ENCODE measurements around the gene PRKAR2B.

DNA sequence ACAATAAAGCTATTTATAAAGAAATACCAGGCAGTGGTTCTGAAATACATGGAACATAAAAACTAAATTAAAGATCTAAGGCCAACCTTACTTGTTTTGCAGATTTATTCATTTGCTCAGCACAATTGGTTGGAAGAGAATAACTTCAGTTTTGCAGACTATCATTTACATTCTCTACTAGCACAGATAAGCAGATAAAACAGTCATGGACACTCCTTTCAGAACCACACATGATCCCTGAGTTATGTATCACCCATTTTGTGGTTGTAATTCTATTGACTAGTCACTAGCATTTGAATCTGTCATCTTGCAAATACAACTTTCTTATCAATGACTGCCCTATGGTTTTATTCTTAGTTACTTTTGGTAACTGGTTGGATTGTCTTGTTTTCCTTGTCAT lies 45.1 kb downstream of the PRKAR2B start:
- TF ChIP-seq, protein P1, sequence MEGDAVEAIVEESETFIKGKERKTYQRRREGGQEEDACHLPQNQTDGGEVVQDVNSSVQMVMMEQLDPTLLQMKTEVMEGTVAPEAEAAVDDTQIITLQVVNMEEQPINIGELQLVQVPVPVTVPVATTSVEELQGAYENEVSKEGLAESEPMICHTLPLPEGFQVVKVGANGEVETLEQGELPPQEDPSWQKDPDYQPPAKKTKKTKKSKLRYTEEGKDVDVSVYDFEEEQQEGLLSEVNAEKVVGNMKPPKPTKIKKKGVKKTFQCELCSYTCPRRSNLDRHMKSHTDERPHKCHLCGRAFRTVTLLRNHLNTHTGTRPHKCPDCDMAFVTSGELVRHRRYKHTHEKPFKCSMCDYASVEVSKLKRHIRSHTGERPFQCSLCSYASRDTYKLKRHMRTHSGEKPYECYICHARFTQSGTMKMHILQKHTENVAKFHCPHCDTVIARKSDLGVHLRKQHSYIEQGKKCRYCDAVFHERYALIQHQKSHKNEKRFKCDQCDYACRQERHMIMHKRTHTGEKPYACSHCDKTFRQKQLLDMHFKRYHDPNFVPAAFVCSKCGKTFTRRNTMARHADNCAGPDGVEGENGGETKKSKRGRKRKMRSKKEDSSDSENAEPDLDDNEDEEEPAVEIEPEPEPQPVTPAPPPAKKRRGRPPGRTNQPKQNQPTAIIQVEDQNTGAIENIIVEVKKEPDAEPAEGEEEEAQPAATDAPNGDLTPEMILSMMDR (IDR thresholded peaks at IDR 0.05) = no peak
- TF ChIP-seq POLR2A (IDR thresholded peaks at IDR 0.05) = no peak

Data from body of pancreas (tissue), 4 donors.